NCI-H774 (cell line): ENCODE data around the gene PIK3R2.
"Not testable (repeated sequence)": the region's sequence is repeated elsewhere in the genome, so short reads cannot be mapped to it uniquely, and the experiment has no call there.

Experiments
- DNase-seq: peaks from one replicate; lab custom pipeline; 2025; lab: John Stamatoyannopoulos, UW

The PIK3R2 gene

DNA sequence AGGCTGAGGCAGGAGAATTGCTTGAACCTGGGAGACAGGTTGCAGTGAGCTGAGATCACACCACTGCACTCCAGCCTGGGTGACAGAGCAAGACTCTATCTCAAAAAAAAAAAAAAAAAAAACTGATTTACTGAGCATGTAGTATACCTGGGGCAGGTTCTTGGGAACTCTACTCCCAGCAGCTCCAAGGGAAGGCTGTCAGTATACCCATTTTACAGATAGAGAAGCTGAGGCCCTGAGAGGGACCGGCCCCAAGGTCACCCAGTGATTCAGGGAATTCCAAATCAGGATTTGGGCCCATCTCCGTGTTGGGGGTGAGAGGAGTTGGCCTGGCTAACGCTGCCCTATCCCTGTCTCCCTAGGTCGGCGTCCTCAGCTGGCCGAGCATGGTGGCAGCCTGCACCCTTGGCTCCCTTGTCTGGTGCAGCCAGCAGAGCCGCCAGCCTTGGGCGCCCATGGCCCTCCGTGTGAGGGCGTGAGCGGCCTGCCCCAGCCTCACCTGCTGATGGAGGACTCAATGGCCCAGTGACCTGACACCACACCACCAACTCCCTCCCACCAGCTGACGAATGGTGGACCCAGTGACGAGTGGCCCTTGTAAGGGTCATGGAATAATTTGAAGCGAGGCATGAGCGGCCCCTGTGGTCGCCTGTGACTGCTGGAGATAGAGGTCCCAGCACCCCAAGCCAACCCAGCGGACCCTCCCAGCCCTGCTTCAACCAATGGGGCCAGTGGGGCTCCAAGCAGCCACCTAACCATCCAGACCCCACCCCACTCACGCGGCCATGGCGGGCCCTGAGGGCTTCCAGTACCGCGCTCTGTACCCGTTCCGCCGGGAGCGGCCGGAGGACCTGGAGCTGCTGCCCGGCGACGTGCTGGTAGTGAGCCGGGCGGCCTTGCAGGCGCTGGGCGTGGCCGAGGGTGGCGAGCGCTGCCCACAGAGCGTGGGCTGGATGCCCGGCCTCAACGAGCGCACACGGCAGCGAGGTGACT, 2.4 kb downstream of the PIK3R2 start:
- DNase-seq: no peak

DNA sequence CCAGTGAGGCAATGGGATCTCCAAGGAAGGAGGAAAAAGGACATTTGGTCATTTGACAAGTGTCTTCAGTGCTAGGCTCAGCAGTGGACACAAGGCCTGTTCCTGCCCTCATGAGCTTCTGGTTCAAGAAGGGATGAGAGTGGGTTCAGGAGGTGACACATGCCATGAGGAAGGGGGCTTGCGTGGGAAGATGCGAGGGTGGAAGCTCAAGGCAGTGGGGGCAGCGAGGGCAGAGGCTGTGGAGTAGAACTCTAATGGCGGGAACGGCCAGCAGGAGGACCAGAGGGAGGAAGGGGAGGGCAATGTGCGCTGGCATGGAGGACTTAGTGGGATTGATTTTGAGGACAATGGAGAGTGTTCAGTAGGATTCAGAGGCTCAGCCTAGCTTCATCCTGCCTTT, 3.3 kb downstream of the PIK3R2 start:
- DNase-seq: no peak

DNA sequence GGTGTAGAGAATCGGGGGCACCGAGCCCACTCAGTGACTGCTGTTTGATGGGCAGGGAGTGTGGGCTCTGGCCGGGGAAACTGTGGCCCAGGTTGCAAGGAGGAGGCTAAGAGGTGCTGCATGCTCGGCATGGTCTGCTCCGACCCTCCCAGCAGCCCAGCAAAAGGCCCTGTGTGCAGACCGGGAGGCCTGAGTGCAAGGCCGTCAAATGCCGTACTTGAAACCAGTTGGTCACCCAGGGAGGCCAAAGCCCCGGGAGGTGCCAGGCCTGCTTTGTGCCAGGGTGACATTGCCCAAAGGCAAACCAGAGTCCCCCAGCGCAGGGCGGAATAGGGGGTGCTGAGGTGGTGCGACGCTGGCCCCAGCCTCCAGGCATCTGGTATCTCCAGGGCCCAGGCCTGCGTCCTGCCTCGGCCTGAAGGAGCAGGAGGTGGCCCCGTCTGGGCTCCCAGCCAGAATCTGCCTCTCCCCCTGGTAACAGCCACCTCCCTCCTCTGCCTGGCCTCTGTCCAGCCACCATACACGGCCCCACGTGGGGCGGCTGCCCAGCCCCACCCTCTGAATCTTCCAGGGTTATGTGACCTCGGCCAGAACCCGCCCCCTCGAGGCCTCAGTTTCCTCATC, 4.0 kb downstream of the PIK3R2 start:
- DNase-seq: peak; percentile 82

GRCh38 chr19:18157465-18158063, 4.6 kb downstream of the PIK3R2 start:
- DNase-seq: peak; percentile 86

DNA sequence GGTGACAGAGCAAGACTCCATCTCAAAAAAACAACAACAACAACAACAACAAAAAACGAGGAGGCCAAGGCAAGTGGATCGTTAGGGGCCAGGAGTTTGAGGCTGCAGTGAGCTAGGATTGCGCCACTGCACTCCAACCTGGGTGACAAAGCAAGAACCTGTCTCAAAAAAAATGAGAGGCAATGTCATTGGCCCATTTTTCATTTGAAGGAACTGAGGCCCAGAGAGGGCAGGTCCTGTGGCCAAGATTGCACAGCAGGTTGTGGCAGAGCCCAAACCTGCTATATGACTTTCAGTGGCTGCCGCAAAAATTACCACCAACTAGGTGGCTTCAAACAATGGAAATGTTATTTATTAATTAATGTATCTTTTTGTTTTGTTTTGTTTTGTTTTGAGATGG, 5.5 kb downstream of the PIK3R2 start:
- no peak for DNase-seq

DNA sequence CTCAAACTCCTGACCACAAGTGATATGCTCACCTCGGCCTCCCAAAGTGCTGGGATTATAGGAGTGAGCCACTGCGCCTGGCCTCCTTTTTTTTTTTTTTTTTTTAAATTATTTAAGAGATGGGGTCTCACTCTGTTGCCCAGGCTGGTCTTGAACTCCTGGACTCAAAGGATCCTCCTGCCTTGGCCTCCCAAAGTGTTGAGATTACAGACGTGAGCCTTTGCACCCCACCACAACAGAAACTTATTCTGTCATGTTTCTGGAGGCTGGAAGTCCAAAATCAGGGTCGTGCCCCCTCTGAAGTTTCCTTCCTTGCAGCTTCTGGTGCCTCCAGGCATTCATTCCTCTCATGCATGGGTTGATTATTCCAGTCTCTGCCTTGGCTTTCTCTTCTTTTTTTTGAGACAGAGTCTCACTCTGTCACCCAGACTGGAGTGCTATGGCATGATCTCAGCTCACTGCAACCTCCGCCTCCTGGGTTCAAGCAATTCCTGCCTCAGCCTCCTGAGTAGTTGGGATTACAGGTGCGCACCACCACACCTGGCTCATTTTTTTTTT, 6.2 kb downstream of the PIK3R2 start:
- DNase-seq: not testable (repeated sequence)

DNA sequence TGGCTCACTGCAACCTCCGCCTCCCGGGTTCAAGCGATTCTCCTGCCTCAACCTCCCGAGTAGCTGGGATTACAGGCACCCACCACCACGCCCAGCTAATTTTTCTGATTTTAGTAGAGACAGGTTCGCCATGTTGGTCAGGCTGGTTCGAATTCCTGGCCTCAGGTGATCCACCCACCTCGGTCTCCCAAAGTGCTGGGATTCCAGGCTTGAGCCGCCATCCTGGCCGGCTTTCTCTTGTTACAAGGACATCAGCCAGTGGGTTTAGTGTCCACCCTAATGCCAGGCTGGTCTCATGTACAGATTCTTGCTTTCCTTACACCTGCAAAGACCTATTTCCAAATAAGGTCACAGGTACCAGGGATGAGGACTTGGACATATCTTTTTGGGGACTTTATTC, 6.8 kb downstream of the PIK3R2 start:
- DNase-seq: no peak

GRCh38 chr19:18160493-18160970, 7.6 kb downstream of the PIK3R2 start:
- DNase-seq: no peak

DNA sequence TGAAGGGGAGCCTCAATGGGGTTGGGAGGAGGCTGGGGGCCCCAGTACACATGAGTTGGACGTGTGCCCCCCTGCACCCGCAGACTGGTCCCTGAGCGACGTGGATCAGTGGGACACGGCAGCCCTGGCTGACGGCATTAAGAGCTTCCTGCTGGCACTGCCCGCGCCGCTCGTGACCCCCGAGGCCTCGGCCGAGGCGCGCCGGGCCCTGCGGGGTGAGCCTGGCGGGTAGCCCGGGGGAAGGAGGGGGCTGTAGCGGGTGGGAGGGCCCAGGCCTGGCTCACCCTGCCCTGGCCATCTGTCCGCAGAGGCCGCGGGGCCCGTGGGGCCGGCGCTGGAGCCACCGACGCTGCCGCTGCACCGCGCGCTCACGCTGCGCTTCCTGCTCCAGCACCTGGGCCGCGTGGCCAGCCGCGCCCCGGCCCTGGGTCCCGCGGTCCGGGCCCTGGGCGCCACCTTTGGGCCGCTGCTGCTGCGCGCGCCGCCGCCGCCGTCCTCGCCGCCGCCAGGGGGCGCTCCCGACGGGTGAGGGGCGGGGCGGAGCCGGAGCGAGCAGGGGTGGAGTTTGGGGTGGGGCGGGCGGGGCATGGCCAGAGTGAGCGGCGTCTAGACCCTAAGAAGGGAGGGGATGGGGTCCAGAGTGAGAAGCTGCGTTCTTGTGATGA, 8.1 kb downstream of the PIK3R2 start:
- peak; percentile 53 for DNase-seq

- DNase-seq: no peak
Observed at GRCh38 chr19:18161636-18162002, 8.7 kb downstream of the PIK3R2 start.

DNA sequence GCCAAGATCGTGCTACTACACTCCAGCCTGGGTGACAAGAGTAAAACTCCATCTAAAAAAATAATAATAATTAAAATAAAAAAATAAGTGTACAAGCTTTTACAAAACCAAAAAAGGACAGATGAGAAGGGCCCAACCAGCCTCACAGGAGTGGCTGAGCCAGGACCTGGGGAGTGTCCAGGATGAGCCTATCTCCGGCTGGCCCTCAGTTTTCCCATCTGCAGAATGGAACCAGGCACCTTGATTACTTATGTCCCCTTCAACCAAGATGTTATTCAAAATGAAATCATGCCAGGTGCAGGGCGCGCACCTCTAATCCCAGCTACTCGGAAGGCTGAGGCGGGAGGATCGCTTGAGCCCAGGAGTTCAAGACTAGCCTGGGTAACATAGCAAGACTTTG, 11.1 kb downstream of the PIK3R2 start:
- DNase-seq: no peak

DNA sequence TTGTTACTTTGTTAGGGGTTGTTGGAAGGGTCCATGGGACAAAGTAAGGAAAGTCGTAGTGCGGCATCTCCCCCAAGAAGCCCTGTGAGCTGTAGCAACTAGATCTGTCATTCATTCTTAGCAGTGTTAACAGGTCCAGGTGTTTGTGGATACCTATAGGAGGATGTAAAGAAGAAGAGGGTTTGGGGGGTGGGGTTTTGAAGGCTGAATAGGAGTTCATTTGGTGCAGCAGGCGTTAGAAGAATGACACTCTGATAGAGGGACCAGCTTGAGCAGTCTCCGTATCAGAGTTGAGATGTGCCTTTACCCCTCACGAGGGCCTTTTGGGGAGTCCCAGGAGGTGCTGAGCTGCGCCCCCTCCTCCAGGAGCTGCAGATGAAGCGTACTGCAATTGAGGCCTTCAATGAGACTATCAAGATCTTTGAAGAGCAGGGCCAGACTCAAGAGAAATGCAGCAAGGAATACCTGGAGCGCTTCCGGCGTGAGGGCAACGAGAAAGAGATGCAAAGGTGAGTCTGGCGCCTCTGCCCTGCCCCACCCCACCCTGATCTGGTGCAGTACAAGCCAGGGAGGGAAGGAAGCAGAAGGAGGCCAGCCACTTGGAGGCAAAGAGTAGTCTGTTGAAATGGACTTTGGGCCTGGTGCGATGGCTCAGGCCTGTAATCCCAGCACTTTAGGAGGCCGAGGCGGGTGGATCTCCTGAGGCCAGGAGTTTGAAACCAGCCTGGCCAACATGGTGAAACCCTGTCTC, 13.0 kb downstream of the PIK3R2 start:
- DNase-seq: no peak

- DNase-seq: no peak
Observed at GRCh38 chr19:18167011-18167410, 14.0 kb downstream of the PIK3R2 start.

- no peak for DNase-seq
Observed at GRCh38 chr19:18167975-18168645, 15.1 kb downstream of the PIK3R2 start.

GRCh38 chr19:18168673-18169381, 15.9 kb downstream of the PIK3R2 start:
- no peak for DNase-seq

DNA sequence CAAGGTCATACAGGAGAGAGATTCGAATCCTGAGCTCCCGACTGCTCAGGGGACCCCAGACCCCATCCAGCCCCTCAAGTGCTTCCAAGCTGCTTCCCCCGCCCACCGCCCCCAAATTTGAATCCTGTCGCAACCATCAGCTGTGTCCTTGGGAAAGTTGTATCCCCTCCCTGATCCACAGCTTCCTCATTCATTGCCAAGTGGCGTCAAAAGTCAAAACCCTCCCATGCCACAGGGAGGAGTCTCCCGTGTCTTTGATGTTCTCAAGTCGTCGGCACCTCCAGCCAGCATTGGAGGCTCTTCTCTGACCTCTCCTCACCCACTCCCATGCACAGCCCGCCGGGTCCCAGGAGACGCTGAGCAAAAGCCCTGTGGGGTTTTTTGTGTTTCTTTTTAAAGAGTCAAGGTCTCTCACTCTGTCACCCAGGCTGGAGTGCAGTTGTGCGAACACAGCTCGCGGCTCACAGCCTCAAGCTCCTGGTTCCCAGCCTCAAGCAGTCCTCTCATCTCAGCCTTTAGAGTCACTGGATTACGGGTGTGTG, 17.8 kb downstream of the PIK3R2 start:
- no peak for DNase-seq

- no peak for DNase-seq
Observed at GRCh38 chr19:18171605-18172327, 18.8 kb downstream of the PIK3R2 start.

- no peak for DNase-seq
Observed at GRCh38 chr19:18172331-18173053, 19.5 kb downstream of the PIK3R2 start.
